ENCODE data around the gene ITGAL.
A peak's percentile ranks its signal among the peaks of the same experiment; 100 is the strongest.

DNA sequence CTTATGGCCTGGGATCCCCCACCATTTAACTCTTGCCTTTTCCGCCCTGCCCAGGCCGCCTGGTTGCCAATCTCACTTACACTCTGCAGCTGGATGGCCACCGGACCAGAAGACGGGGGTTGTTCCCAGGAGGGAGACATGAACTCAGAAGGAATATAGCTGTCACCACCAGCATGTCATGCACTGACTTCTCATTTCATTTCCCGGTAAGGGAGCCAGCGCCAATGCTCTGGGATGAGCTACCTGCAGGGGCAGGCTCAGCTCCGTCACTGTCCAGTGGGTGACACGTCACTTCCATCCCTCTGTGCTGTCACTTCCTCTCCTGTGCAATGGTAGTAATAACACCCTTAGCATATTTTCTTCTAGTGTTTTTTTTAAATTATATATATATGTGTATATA, 26.7 kb downstream of the ITGAL start:
- TF ChIP-seq, protein P1, sequence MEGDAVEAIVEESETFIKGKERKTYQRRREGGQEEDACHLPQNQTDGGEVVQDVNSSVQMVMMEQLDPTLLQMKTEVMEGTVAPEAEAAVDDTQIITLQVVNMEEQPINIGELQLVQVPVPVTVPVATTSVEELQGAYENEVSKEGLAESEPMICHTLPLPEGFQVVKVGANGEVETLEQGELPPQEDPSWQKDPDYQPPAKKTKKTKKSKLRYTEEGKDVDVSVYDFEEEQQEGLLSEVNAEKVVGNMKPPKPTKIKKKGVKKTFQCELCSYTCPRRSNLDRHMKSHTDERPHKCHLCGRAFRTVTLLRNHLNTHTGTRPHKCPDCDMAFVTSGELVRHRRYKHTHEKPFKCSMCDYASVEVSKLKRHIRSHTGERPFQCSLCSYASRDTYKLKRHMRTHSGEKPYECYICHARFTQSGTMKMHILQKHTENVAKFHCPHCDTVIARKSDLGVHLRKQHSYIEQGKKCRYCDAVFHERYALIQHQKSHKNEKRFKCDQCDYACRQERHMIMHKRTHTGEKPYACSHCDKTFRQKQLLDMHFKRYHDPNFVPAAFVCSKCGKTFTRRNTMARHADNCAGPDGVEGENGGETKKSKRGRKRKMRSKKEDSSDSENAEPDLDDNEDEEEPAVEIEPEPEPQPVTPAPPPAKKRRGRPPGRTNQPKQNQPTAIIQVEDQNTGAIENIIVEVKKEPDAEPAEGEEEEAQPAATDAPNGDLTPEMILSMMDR (IDR thresholded peaks at IDR 0.05), result no peak
- TF ChIP-seq POLR2A (IDR thresholded peaks at IDR 0.05), result peak in 1 of 2 donors; percentile 30

Data from adrenal gland (tissue), 5 donors.